GM21381 (cell line): Measurements from ENCODE around the gene DDRGK1.
"Not testable (repeated sequence)": the region's sequence is repeated elsewhere in the genome, so short reads cannot be mapped to it uniquely, and the experiment has no call there.

ENCODE experiments used
- ATAC-seq: cut with Tn5 transposase; IDR thresholded peaks from one replicate; pipeline ENCODE4 v1.9.1; 2021; ENCODE audit warnings: mild to moderate bottlenecking, moderate library complexity; ENCODE audit not compliant: unreplicated experiment

DDRGK1 gene

DNA sequence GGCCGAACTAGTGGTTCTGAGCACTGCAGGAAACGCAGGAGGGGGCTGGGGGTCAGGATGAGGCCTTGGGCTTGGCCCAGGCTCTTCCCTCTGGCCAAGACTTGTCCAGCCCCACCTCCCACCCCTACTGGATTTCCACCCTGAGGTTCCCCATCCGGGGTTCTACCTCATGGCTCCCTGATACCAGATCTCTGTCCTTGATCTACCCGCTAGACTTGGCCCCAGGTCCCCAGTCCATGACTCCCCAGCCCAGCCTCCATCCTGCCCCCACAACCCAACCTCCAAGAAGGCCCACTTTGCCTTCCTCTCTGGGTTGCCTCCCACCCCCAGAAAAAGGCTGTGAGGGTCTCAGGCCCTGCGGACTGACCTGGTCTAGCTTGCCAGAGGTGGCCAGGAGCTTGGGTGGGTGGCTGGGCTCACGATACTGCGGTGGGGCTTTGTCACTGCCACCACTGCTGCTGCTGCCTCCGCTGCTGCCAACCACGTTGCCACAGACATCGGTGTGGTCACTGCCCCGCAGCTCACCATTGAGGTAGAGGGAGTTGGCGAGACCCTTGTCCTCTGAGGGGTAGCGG lies 38.1 kb downstream of the DDRGK1 start:
- ATAC-seq = no peak

DNA sequence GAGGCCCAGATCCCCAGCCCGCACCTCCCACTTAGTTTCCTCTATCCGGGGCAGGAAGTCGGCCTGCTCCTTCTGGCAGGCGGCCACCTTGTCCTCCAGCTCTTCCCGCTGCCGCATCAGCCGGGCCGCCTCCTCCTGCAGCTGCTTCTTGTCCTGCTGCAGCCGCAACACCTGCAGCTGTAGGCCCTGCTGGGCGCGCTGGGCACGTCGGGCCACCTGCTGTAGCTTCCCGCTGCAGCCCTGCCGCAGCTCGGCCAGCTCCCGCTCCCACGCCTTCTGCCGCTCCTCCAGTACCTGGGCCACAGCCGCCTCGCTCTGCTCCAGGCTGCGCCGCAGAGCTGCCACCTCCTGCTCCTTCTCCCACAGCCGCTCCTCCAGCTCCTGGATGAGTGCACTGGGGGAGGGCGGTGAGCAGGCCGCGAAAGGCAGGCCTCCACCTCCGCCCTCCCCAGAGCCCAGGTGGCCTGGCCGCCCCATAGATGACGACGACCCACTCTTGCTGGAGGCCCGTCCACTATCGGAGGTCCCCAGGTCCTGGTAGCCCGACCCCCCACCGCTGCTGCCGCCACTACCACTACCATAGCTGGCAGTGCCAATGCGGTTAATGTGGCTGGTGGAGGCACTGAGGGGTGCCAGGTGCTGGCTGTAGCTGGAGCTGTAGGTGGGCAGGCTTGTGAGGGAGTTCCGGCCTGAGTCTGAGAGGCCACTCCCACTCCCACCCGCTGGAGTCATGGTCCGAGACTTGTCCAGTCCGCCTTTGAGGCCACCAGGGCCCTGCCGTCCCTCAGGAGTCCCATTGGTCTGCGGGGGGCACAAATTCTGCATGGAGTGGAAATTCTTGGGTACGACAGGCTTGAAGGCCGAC lies 38.8 kb downstream of the DDRGK1 start:
- no peak for ATAC-seq

DNA sequence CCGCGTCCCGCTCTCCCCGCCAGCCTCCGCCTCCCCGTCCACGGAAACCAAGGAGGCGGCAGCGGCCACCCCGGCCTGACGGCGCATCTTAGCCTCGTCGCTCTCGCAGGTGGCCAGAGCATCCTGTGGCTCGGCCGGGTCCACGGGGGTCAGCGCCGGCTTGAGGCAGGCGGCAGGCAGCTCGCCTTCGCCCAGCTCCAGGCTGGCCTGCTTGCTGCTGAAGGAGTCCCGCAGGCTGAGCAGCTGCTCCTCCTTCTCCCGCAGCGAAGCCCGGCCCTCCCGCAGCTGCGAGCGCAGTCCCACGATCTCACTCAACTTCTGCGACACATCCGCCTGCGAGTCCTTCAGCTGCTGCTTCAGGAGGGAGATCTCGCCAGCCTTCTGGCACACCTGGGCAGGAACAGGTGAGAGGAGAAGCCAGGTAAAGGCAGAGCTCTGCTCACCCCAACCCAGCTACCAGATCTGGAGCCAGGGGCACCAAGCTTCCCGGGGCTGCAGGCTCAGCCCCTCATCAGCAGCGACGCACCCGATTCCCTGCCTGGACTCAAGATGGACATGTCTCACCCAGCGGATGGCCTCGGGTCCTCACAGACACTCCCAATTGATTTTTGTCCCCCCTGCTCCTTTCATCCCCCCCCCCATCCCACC lies 39.6 kb downstream of the DDRGK1 start:
- no peak for ATAC-seq

DNA sequence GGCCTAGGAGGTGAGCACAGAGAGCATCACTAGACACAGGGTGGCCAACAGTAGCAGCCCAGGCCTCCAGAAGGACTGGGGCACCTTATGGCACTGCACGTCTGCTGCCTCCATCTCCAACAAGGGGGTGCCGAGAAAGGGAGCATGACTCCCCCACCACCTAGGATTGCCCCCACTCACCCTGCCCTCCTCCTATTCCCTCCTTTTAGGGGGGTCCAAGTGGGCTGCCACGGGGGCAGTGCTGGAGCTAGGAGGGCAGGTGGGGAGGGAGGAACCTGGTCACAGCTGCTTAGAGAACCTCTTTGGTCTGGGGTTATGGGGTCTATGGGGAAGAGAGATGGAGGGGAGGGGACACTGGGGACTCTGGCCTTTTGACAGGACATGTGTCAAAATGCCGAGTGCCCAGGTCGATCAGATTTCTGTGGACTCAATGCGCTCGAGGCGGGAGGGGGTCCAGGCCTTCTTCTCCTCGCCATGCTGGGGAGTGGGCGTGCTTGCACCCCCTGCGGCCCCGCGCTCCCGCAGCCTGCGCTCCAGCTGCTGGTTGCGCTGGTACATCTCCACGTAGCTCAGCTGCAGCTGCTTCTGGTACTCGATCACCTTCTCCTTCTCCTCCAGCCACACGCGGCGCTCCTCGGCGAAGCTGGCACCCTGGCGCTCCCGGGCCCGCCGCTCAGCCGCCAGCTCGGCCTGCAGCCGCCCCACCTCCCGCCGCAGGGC lies 40.3 kb downstream of the DDRGK1 start:
- no peak for ATAC-seq

DNA sequence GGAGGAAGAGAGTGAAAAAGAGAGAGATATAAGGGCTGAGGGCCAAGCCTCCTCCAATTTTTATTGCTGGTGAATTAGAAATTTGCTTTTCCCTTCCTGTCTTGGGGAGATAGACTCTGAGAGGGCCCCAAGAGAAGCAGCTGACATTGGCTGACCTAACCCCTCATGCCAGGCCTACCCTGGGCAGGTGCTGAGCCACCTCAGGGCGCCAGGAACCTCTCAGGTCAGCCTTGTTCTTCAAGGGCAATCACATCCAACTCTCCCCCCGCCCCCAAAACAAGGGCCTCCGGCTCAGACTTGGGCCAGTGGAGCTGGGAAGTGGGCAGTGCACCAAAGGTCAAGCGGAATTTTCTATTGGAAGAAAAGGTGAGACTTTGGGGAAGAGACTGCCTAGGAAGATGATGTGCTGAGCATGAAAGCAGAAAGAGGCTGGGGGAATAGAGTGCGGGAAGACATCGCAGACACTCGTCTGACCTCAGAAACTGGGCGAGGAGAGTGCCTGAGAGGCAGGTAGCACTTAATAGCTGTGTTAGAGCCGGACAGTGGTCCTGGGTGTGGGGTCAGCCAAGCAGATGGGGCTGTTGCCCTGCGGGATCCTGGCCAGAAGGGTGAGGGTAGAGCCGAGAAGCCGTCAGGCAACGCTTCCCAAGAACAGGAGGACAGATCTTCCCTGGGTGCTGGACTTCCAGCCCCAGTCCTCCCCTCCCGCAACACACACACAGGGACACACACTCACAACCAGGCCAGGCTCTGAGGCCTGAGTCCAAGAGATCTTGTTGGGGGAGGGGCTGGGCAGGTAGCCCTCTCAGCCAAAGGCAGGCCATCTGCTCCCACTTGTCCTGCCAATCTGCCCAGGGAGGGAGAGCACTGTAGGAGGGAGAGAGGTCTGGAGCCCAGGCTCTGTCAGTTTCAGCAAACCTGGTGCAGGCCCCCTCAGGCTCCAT lies 41.1 kb downstream of the DDRGK1 start:
- no peak for ATAC-seq

DNA sequence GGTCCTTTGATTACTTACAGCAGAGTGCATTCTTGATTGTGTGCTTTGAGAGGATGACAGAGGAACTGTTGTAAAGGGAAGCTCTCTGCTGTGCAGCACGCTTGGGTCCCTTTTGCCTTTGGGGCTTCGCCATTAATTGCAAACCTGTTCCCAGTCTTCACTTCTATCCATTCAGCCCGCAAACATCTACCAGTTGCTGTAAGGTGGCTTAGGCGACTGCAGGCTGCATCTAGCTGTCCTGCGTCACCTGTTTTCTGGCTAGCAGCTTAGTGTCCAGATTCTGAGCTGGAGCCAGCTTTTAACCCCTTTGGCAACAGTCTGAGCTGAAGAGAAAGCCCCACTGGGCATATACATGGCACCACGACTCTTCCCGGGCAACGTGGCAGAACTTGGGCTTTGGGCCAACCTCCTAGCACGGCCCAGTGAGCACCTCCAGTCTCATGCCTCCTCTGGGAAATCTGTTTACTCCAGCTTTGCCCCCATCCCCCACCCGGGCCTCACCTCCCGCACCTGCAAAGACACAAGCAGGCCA lies 42.3 kb downstream of the DDRGK1 start:
- no peak for ATAC-seq

DNA sequence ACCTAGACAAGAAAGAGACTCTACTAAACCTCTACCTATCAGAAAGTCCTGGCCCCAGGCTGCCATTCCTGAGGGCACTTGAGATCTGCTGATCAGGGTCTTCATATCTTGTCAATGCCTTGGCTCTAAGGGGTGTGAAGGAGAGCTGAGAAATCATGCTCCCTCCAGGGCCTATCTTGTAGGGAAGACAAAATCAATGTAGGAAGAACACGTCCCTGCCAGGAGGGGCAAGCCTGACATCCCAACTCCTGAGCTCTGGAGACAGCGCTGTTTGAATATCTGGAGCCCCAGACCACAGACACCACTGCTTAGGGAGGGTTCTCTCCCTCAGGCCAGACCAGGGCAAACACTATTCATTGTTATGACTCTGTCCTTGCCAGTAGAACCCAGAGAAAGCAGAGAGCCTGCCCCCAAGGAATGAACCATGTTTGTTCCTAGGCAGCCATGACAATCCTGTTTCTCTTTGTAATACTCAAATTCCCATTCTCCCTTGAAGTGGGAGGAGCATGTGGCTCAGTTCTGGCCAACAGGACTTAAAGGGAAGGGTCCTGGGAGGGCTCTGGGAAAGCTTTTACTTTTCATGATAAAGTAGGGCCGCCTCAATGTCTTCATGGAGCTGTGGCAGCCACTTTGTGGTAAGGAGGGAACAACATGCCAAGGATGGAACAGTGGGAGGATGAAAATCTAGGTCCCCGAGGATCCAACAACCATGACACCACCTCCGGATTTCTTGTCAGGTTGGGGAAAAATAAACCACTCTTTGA lies 43.0 kb downstream of the DDRGK1 start:
- no peak for ATAC-seq

DNA sequence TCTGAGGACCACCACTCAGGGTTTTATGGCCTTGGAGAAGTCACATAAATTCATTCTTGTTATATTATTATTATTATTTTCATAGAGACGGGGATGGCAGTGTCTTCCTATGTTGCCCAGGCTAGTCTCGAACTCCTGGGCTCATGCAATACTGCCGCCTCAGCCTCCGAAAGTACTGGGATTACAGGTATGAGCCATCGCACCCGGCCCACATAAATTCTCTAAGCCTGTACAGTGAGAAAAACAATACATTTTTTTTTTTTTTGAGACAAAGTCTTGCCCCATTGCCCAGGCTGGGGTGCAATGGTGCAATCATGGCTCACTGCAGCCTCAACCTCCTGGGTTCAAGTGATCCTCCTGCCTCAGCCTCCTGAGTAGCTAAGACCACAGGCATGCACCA lies 44.1 kb downstream of the DDRGK1 start:
- no peak for ATAC-seq

DNA sequence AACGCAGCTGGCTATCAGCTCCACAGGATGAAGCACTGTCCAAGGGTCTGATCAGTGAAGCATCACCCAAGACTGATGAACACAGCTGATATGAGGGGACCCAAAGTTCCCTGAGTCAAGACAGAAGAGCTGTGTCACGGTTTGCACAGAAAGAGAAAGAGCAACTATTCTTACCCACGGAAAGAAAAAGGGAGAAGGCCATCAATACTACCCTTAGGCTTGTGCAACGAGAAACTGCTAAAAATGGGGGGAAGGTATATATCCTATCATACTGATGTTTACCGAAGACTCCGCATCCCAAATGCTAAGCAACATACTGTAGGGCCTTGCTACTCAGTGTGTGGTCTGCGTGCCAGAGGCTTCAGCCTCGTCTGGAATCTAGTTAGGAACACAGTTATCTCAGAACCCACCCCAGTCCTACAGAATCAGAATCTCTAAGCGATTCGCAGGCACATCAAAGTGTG lies 45.5 kb downstream of the DDRGK1 start:
- ATAC-seq = no peak

DNA sequence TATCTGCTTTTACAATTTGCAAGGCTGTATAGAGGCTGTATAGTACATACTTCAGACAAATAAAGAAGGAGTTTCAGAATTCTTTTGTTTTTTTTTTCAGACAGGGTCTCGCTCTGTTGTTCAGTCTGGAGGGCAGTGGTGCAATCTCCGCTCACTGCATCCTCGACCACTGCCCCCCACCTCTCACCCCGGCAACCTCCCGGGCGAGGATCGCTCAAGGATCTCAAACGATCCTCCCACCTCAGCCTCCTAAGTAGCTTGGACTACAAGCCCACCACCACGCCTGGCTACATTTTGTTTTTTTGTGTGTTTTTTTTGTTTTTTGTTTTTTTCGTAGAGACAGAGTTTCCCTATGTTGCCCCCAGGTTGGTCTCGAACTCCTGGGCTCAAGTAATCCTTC lies 46.7 kb downstream of the DDRGK1 start:
- no peak for ATAC-seq

DNA sequence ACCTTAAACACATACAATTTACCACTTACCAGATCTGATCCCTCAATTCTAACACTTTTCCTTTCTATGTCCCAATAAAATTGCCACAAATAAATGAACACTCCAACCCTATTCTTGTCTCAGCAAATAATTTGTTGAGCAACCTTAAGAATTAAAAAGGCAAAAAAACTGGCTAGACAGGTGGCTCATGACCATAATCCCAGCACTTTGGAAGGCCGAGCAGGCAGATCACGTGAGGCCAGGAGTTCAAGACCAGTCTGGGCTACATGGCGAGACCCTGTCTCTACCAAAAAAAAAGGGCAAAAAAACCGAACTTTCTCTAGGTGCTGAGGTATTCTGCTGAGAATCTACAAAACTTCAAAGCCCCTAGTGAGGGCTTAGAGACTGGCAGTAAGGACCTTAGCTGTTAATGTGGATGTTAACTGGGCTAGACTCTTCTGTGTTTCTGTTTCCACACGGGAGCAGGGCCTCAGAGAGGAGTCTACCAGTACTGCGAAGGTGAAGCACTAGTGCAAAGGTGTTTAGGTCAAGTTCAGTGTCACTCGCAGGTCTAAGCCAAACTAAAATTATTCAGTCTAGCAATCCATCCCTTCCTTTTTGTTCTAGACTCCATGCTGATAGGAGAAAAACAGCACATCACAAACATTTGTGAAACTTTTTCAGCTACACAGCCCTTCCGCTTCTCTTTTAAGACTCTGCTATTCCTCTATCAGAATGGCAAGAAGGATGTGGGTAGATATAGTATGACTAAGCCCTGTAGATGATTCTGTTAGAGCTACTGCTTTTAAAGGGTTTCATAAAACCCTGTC lies 47.5 kb downstream of the DDRGK1 start:
- ATAC-seq = peak; percentile 59

DNA sequence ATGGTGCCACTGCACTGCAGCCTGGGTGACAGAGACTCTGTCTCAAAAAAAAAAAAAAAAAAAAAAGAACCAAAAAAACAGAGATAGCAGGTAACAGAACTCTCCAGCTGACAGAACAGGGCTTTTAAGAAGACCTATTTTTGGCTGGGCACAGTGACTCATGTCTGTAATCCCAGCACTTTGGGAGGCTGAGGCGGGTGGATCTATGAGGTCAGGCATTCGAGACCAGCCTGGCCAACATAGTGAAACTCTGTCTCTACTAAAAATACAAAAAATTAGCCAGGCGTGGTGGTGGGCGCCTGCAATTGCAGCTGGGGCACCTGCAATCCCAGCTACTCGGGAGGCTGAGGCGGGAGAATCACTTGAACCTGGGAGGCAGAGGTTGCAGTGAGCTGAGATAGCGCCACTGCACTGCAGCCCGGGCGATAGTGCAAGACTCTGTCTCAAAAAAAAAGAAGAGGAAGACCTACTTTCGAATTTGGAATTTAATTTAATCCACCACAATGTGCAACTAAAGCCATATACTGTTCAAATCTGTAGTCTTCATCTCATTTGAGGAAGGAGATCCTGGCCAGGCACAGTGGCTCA lies 52.3 kb downstream of the DDRGK1 start:
- ATAC-seq = not testable (repeated sequence)

DNA sequence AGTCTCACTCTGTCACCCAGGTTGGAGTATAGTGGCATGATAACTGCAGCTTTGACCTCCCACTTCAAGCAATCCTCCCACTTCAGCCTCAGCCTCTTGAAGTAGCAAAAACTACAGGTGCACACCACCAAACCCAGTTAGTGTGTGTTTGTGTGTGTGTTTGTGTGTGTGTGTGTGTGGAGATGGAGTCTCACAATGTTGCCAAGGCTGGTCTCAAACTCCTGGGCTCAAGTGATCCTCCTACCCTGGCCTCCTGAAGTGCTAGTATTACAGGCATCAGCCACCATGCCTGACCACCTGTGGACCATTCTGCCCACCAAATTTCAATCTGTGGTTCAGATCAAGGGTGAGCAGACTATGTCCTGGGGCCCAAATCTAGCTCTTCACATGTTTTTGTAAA lies 53.6 kb downstream of the DDRGK1 start:
- no peak for ATAC-seq

DNA sequence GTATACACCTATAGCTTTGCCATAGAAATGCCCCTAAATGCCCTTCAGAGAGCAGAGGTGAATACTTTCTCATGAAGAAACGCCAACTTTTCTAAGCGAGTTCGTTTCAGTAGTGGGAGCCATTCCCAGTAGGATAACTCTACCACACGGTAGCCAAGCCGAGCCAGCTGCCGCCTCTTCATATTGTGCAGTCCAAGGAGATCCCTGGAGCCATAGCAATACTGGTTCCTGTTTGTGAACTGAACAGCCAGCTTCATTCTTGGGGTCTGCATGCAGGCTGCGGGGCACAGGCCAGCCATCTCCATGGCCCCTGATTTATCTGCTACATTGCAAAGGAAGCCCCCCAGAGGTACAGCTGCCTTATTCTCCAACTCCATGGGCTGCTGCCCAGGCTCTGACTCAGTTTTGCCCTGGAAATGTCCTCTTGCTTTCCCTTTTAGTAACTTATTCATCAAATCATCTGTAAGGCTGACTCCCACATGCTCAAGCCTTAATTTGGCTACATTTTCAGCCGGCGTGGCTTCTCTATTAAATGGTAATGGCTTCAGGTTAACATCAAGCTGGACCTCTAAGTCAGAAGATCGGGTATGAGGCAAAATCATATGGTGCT lies 57.6 kb downstream of the DDRGK1 start:
- no peak for ATAC-seq

DNA sequence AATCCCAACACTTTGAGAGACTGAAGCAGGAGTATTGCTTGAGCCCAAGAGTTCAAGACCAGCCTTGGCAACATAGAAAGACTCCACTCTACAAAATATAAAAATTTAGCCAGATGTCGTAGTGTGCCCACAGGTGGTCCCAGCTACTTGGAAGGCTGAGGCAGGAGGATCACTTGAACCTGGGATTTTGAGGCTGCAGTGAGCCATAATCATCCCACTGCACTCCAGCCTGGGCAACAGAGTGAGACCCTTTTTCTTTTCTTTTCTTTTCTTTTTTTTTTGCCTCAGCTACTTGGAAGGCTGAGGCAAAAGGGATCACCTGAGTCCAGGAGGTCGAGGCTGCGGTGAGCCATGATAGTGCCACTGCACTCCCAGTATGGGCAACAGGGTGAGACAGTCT lies 62.7 kb downstream of the DDRGK1 start:
- ATAC-seq = no peak
